Ishikawa (cell line): ENCODE data around the gene ANKRD31.

ENCODE experiments used
- CEBPB ChIP-seq: IDR thresholded peaks from 2 replicates; pipeline ENCODE4 v1.6.1; 2012
- CREB1 ChIP-seq: IDR thresholded peaks from 2 replicates; pipeline ENCODE4 v1.6.1; 2012; ENCODE audit warnings: low read depth
- EGR1 ChIP-seq: IDR thresholded peaks from 2 replicates; pipeline ENCODE4 v1.6.1; 2012
- EP300 ChIP-seq: IDR thresholded peaks from 2 replicates; pipeline ENCODE4 v1.6.1; 2012; ENCODE audit warnings: borderline replicate concordance
- FOXM1 ChIP-seq: IDR thresholded peaks from 2 replicates; pipeline ENCODE4 v1.6.1; 2012; ENCODE audit warnings: low read depth, borderline replicate concordance
- MAX ChIP-seq: IDR thresholded peaks from 2 replicates; pipeline ENCODE4 v1.6.1; 2012
- NFIC ChIP-seq: IDR thresholded peaks from 2 replicates; pipeline ENCODE4 v1.6.1; 2012
- RAD21 ChIP-seq: IDR thresholded peaks from 2 replicates; pipeline ENCODE4 v1.6.1; 2012; ENCODE audit warnings: low read depth
- REST ChIP-seq: IDR thresholded peaks from 2 replicates; pipeline ENCODE4 v1.6.1; 2012; ENCODE audit warnings: low read depth, mild to moderate bottlenecking
- TAF1 ChIP-seq: IDR thresholded peaks from 2 replicates; pipeline ENCODE4 v1.6.1; 2012; ENCODE audit warnings: low read depth, mild to moderate bottlenecking
- TCF12 ChIP-seq: IDR thresholded peaks from 2 replicates; pipeline ENCODE4 v1.6.1; 2012; ENCODE audit warnings: low read depth
- TEAD4 ChIP-seq: IDR thresholded peaks from 2 replicates; pipeline ENCODE4 v1.6.1; 2012
- USF1 ChIP-seq: IDR thresholded peaks from 2 replicates; pipeline ENCODE4 v1.6.1; 2012
- YY1 ChIP-seq: IDR thresholded peaks from 2 replicates; pipeline ENCODE4 v1.6.1; 2012; ENCODE audit warnings: low read depth
- ZBTB7A ChIP-seq: IDR thresholded peaks from 2 replicates; pipeline ENCODE4 v1.6.1; 2012; ENCODE audit warnings: low read depth

Gene ANKRD31

GRCh38 chr5:75023368-75024159 is 213.1 kb downstream of the ANKRD31 start:
- TF ChIP-seq TCF12 = no peak
- TF ChIP-seq EP300 = no peak
- no peak for TF ChIP-seq TEAD4

- TF ChIP-seq YY1 (no peak), CEBPB (no peak), FOXM1 (no peak), TEAD4 (no peak), CREB1 (no peak), REST (no peak), EP300 (no peak), TAF1 (no peak), NFIC (no peak), RAD21 (no peak), MAX (no peak), TCF12 (no peak), EGR1 (no peak), USF1 (no peak), ZBTB7A (no peak)
These were observed 214.9 kb downstream of the ANKRD31 start for GRCh38 chr5:75021800-75022199.

- peak; percentile 55; the same call in 1 of the 2 replicates for TF ChIP-seq USF1
- TF ChIP-seq CREB1 = no peak
These were observed 215.5 kb downstream of the ANKRD31 start for GRCh38 chr5:75021219-75021618.

GRCh38 chr5:75020016-75020656 is 216.5 kb downstream of the ANKRD31 start:
- TF ChIP-seq RAD21 = no peak
- 0 out of 2 replicates have a peak, but pooled peaks have one; percentile 15 for TF ChIP-seq TCF12
- TF ChIP-seq EP300 = peak; percentile 15; the same call in 1 of the 2 replicates
- no peak for TF ChIP-seq CREB1
- TF ChIP-seq TEAD4 = 0 out of 2 replicates have a peak, but pooled peaks have one; percentile 27
- TF ChIP-seq NFIC = peak; percentile 72

- TF ChIP-seq NFIC = no peak
- no peak for TF ChIP-seq TAF1
- no peak for TF ChIP-seq CREB1
- no peak for TF ChIP-seq REST
- no peak for TF ChIP-seq YY1
- no peak for TF ChIP-seq FOXM1
- no peak for TF ChIP-seq TEAD4
- no peak for TF ChIP-seq MAX
- no peak for TF ChIP-seq RAD21
- TF ChIP-seq EGR1 = no peak
- no peak for TF ChIP-seq ZBTB7A
These were observed 217.7 kb downstream of the ANKRD31 start for GRCh38 chr5:75018805-75019587.
